Stimulated activated CD4-positive, alpha-beta T cell treated with anti-CD3 and anti-CD28 coated beads, Interleukin-4, amount 100 ng/mL, for 24 hours (primary cell): ENCODE measurements around the gene CDH24.

ENCODE experiments used
- DNase-seq: peaks from one replicate; pipeline ENCODE4 v3.0.0-alpha.2; 2020

The CDH24 gene

GRCh38 chr14:23043145-23043544 lies 14.2 kb downstream of the CDH24 start:
- DNase-seq: no peak

GRCh38 chr14:23042162-23042965 lies 15.0 kb downstream of the CDH24 start, which contains the start of gene PSMB11:
TSS of gene PSMB11 (plus strand) at chr14:23042212. CDS start at chr14:23042226, 14 bp downstream.
- DNase-seq: no peak

- no peak for DNase-seq
Measured at GRCh38 chr14:23041729-23042128, 15.6 kb downstream of the CDH24 start.

GRCh38 chr14:23040100-23040499 lies 17.2 kb downstream of the CDH24 start:
- no peak for DNase-seq

GRCh38 chr14:23035303-23036144 lies 21.8 kb downstream of the CDH24 start:
- DNase-seq: no peak

GRCh38 chr14:23034498-23035302 lies 22.6 kb downstream of the CDH24 start, which contains the start of gene PSMB5:
TSS of gene PSMB5 (minus strand) at chr14:23034900. CDS start at chr14:23034881, 19 bp downstream.
- peak; percentile 93 for DNase-seq

- peak; percentile 41 for DNase-seq
Measured at GRCh38 chr14:23033801-23034497, 23.4 kb downstream of the CDH24 start.

GRCh38 chr14:23033251-23033727 lies 24.0 kb downstream of the CDH24 start:
- no peak for DNase-seq

- no peak for DNase-seq
Measured at GRCh38 chr14:23030936-23031335, 26.4 kb downstream of the CDH24 start.

- no peak for DNase-seq
Measured at GRCh38 chr14:23028799-23029198, 28.5 kb downstream of the CDH24 start.

- no peak for DNase-seq
Measured at GRCh38 chr14:23025151-23025814, 32.0 kb downstream of the CDH24 start.

- no peak for DNase-seq
Measured at GRCh38 chr14:23024612-23025075, 32.7 kb downstream of the CDH24 start.

GRCh38 chr14:23023795-23024152 lies 33.5 kb downstream of the CDH24 start:
- DNase-seq: no peak

- no peak for DNase-seq
Measured at GRCh38 chr14:23023022-23023794, 34.1 kb downstream of the CDH24 start.

GRCh38 chr14:23021889-23022442 lies 35.4 kb downstream of the CDH24 start:
- DNase-seq: no peak

- DNase-seq: no peak
Measured at GRCh38 chr14:23021434-23021833, 35.9 kb downstream of the CDH24 start.

- no peak for DNase-seq
Measured at GRCh38 chr14:23020143-23021128, 36.9 kb downstream of the CDH24 start.

GRCh38 chr14:23018107-23018506 lies 39.2 kb downstream of the CDH24 start:
- DNase-seq: no peak

- DNase-seq: no peak
Measured at GRCh38 chr14:23017091-23017490, 40.2 kb downstream of the CDH24 start.
